Right atrium auricular region (tissue), 2 donors: Measurements from ENCODE around the gene CDR2L. TPM values are rescaled to one million over a fixed set of nuclear protein-coding genes. Genes with fewer than 3 reads are reported as not detected.

ENCODE experiments used
- DNase-seq: peaks from one replicate; pipeline ENCODE4 v3.0.0-alpha.2; 2019; ENCODE audit warnings: low spot score
- H3K27ac ChIP-seq, 2 donors: fragments of 200-600 bp; sonication (generic); 1 replicate in 1 of 2; 2 replicates in 1 of 2; pipeline ENCODE4 v1.5.1; 2016 to 2019
- H3K27me3 ChIP-seq, 2 donors: fragments of 200-600 bp; sonication (generic); one replicate each; pipeline versions ENCODE4 v1.5.1 to v1.6.0; 2017 to 2019
- H3K36me3 ChIP-seq: fragments of 200-600 bp; sonication (generic); one replicate; pipeline ENCODE4 v1.5.1; 2016
- H3K4me1 ChIP-seq, 2 donors: fragments of 200-600 bp; sonication (generic); one replicate each; pipeline versions ENCODE4 v1.5.1 to v1.6.0; 2017 to 2019
- H3K4me3 ChIP-seq, 2 donors: fragments of 200-600 bp; sonication (generic); 1 replicate in 1 of 2; 2 replicates in 1 of 2; pipeline ENCODE4 v1.5.1; 2017 to 2019; ENCODE audit warnings: mild to moderate bottlenecking in 1 of 2, moderate library complexity in 1 of 2
- H3K9me3 ChIP-seq, 2 donors: fragments of 200-600 bp; sonication (generic); one replicate each; pipeline ENCODE4 v1.5.1; 2019
- total RNA-seq, 2 donors: library from RNA; depleted of rRNA; stranded (reverse); fragments of >200 nt; gene quantifications; one replicate each; pipeline ENCODE4 v1.1.0, GENCODE V29; 2016
- TF ChIP-seq, protein P1 (sequence below), 2 donors: fragments of 200-600 bp; sonication (generic); IDR thresholded peaks; one replicate each; pipeline ENCODE4 v1.5.1; 2019; ENCODE audit warnings: antibody characterized with exemption in 2 of 2

CDR2L gene
- total RNA-seq, 2 donors from 2014 or later = 13.6 to 28.8 TPM

- Histone ChIP-seq H3K27ac (peak overlapping the region; percentile 97 to 100), H3K36me3 (peaks cover 19% of the 10 kb centered on the region), H3K27me3 (no peaks in the 10 kb centered on the region), H3K9me3 (no peaks in the 10 kb centered on the region), H3K4me1 (peaks cover 0 to 34% of the 10 kb centered on the region in 2 donors), H3K4me3 (peak overlapping the region; percentile 88 to 100)
- TF ChIP-seq, protein P1, sequence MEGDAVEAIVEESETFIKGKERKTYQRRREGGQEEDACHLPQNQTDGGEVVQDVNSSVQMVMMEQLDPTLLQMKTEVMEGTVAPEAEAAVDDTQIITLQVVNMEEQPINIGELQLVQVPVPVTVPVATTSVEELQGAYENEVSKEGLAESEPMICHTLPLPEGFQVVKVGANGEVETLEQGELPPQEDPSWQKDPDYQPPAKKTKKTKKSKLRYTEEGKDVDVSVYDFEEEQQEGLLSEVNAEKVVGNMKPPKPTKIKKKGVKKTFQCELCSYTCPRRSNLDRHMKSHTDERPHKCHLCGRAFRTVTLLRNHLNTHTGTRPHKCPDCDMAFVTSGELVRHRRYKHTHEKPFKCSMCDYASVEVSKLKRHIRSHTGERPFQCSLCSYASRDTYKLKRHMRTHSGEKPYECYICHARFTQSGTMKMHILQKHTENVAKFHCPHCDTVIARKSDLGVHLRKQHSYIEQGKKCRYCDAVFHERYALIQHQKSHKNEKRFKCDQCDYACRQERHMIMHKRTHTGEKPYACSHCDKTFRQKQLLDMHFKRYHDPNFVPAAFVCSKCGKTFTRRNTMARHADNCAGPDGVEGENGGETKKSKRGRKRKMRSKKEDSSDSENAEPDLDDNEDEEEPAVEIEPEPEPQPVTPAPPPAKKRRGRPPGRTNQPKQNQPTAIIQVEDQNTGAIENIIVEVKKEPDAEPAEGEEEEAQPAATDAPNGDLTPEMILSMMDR (IDR thresholded peaks at IDR 0.05) = no peak
- no peak for DNase-seq
These were observed 60.9 kb downstream of the CDR2L start for GRCh38 chr17:75048249-75048878.

DNA sequence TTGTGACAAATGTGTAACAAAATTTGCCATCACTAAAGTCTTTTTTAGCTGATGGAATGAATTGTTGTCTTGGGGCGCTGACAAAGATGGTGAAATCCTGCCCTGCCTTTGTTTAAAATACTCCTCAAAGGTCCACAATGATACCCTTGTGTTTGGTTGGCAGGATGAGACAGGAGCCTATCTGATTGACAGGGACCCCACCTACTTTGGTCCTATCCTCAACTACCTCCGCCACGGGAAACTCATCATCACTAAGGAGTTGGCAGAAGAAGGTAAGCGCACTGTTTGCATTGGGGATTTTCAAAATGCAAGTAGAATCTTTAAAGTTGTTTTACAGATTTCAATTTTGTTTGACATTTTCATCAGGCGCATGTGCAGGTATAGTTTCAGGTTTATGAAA is 61.6 kb downstream of the CDR2L start:
- no peaks in the 10 kb centered on the region for H3K9me3 ChIP-seq
- H3K27ac ChIP-seq = peak overlapping the region; percentile 97 to 100
- no peak overlapping the region for H3K4me3 ChIP-seq
- DNase-seq = no peak
- no peaks in the 10 kb centered on the region for H3K27me3 ChIP-seq
- TF ChIP-seq, protein P1 (IDR thresholded peaks at IDR 0.05) = no peak
- peaks cover 0 to 34% of the 10 kb centered on the region in 2 donors for H3K4me1 ChIP-seq
- peaks cover 26% of the 10 kb centered on the region for H3K36me3 ChIP-seq

DNA sequence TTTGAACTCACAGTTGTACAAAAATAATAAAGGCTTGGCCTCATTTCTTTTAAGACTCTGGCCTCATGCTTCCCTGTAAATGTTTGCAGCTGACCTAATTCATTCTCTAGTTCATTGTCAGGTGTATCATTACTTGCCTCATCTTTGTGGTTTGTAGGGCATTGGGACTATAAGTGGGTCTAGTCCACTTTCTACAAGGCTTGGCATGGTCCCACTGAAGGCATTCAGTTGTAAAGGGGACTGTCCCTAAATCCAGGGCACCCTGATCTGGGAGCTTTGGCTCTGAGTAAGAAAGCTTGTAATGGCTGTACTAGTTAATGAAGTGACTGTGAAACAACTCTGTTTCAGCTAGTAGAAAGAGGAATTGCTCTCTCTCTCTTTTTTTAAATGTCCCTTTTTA is 62.3 kb downstream of the CDR2L start:
- no peaks in the 10 kb centered on the region for H3K27me3 ChIP-seq
- peaks cover 31% of the 10 kb centered on the region for H3K36me3 ChIP-seq
- H3K27ac ChIP-seq = no peak overlapping the region
- no peaks in the 10 kb centered on the region for H3K9me3 ChIP-seq
- no peak for DNase-seq
- H3K4me3 ChIP-seq = no peak overlapping the region
- TF ChIP-seq, protein P1 (IDR thresholded peaks at IDR 0.05) = no peak
- peaks cover 0 to 33% of the 10 kb centered on the region in 2 donors for H3K4me1 ChIP-seq

- H3K9me3 ChIP-seq = no peaks in the 10 kb centered on the region
- H3K4me1 ChIP-seq = peaks cover 0 to 22% of the 10 kb centered on the region in 2 donors
- H3K4me3 ChIP-seq = no peak overlapping the region
- DNase-seq = no peak
- H3K27me3 ChIP-seq = no peaks in the 10 kb centered on the region
- H3K36me3 ChIP-seq = peaks cover 36% of the 10 kb centered on the region
- TF ChIP-seq, protein P1 (IDR thresholded peaks at IDR 0.05) = no peak
- H3K27ac ChIP-seq = no peak overlapping the region
These were observed 64.5 kb downstream of the CDR2L start for GRCh38 chr17:75051941-75052340.

Other genes starting within 250 kb of the CDR2L start
- 10 to 100 TPM; 20.2 to 30.9 TPM for gene NHERF1, start 239.0 kb upstream of the CDR2L start, total RNA-seq
- gene NAT9, start 211.3 kb upstream of the CDR2L start, total RNA-seq = 10 to 100 TPM; 16.2 to 18.7 TPM
- gene GRIN2C, start 127.7 kb upstream of the CDR2L start, total RNA-seq = 10 to 100 TPM; 27.6 to 34.4 TPM
- 1 to 10 TPM; 4.1 to 7.9 TPM for gene FDXR, start 114.6 kb upstream of the CDR2L start, total RNA-seq
- gene FADS6, start 94.0 kb upstream of the CDR2L start, total RNA-seq = not detected
- gene USH1G, start 64.4 kb upstream of the CDR2L start, total RNA-seq = under 1 TPM; 0.20 to 0.22 TPM
- not detected for gene OTOP2, start 63.4 kb upstream of the CDR2L start, total RNA-seq
- not detected for gene OTOP3, start 51.7 kb upstream of the CDR2L start, total RNA-seq
- 10 to 100 TPM; 10.6 to 11.7 TPM for gene HID1, start 14.9 kb upstream of the CDR2L start, total RNA-seq
- gene MRPL58, start 25.0 kb downstream of the CDR2L start, total RNA-seq = 100 to 1,000 TPM in 1 of 2 donors, 10 to 100 TPM in 1; 44.8 to 104 TPM
- gene ATP5PD, start 59.3 kb downstream of the CDR2L start, total RNA-seq = 100 to 1,000 TPM; 675 to 871 TPM
- 10 to 100 TPM; 17.9 to 28.4 TPM for gene KCTD2, start 59.6 kb downstream of the CDR2L start, total RNA-seq
- 10 to 100 TPM; 16.5 to 34.1 TPM for gene SLC16A5, start 100.3 kb downstream of the CDR2L start, total RNA-seq
- 1 to 10 TPM; 4.9 to 9.5 TPM for gene ARMC7, start 122.3 kb downstream of the CDR2L start, total RNA-seq
- gene NT5C, start 144.1 kb downstream of the CDR2L start, total RNA-seq = 10 to 100 TPM; 41.4 to 77.5 TPM
- 10 to 100 TPM; 15.1 to 15.8 TPM for gene JPT1, start 166.9 kb downstream of the CDR2L start, total RNA-seq
- 10 to 100 TPM; 45.7 to 58.1 TPM for gene SUMO2, start 195.3 kb downstream of the CDR2L start, total RNA-seq
- gene NUP85, start 218.0 kb downstream of the CDR2L start, total RNA-seq = 10 to 100 TPM; 10.3 to 14.3 TPM